CD4-positive, alpha-beta T cell treated with Interleukin-10 for 1 hour (primary cell): ENCODE data around the gene GSN.

Experiments
- DNase-seq: peaks from one replicate; pipeline ENCODE4 v3.0.0-alpha.2; 2020

The GSN gene

DNA sequence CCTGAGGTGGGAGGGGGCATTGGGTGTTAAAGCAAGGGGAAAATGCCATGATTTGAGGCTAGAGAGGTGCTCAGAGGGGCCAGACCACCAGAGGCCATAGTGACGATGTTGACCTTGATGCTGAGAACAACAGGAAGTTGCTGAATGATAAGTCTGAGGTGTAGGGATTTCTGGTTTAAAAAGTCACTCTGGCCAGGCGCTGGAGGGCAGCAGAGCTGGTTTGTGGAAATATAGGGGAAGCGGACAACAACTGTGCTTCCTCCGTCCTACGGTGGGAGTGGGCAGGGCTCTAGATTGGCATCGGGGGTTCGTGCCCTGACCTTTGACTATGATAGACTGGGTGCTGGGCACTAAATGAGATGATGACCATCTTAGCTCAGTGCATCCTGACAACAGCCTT, 57.4 kb downstream of the GSN start:
- DNase-seq = no peak

GRCh38 chr9:121326130-121326838, 58.3 kb downstream of the GSN start:
- DNase-seq = no peak

DNA sequence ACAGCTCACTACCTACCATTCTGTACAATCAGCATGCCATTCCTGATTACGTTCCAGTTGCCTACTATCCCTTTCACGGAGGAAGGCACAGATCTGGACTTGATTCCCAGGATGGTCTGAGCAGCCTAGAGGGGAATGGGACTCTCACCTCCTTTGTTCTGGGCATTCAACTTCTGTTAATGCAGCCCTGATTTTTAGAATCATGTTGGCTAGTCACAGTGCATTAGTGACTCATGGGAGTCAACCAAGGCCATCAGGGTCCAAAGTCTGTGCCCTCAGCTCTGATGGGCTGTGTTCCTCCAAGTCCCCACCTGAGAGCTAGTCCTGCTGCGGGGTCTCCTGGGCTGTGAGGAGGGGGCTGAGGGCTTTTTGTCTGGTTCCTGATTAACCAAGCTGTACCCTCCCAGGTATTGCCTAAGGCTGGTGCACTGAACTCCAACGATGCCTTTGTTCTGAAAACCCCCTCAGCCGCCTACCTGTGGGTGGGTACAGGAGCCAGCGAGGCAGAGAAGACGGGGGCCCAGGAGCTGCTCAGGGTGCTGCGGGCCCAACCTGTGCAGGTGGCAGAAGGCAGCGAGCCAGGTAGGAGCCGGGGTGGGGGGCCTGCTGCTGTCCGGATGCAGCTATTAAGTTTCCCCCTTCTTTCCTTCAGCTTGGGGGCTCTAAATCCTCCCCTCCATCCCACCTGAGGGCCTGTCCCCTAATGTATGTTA, 59.1 kb downstream of the GSN start:
- DNase-seq = no peak

DNA sequence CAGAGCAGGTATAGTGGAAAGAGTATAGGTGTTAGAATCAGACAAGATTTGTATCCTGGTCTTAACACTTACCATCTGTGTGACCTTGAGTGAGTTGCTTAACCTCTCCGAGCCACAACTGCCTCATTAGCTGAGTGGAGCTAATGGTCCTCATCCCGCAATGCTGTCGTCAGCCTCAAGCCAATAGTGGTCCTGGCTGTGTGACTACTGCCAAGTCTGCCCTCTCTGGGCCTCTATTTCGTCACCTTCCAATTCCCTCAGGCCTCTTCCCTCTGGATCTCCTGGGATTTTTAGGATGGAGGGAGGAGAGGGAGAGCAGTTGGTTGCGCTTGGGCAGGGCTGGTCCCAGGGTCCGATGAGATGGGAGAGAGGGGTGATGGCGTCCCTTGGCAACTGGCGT, 60.5 kb downstream of the GSN start:
- DNase-seq = no peak

DNA sequence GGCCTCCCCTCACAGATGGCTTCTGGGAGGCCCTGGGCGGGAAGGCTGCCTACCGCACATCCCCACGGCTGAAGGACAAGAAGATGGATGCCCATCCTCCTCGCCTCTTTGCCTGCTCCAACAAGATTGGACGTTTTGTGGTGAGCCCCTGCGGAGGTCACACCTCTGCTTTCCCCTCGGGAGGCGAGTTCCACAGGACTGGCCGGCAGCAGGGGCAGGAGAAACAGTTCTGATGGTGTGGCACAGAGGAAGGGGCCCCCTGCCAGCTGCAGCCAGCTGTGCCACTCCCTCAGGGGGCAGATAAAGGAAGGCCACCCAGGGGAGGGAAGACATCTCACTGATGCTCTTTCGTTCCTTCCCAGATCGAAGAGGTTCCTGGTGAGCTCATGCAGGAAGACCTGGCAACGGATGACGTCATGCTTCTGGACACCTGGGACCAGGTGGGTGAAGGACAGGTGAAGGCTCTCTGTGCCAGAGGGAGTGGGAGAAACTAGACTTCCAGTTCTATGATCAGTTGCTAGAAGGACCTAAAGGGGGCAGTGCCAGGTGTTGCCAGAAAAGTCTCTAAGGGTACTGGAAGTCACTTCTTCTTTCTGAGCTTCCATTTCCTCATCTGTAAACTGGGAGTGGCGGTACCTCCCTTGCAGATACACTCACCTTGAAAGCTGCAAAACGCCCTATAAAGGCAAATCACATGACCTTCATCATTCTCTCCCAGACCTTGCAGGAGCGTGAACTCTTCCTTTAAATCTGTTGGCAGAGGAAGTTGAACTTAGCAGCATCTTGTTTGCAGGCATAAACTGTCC, 61.1 kb downstream of the GSN start:
- DNase-seq = no peak

- DNase-seq = no peak
Observed at GRCh38 chr9:121331549-121331948, 63.6 kb downstream of the GSN start.

GRCh38 chr9:121331992-121332685, 64.2 kb downstream of the GSN start:
- DNase-seq = no peak

GRCh38 chr9:121333950-121334773, 66.2 kb downstream of the GSN start:
- DNase-seq = no peak

- DNase-seq = no peak
Observed at GRCh38 chr9:121336665-121337064, 68.7 kb downstream of the GSN start.

DNA sequence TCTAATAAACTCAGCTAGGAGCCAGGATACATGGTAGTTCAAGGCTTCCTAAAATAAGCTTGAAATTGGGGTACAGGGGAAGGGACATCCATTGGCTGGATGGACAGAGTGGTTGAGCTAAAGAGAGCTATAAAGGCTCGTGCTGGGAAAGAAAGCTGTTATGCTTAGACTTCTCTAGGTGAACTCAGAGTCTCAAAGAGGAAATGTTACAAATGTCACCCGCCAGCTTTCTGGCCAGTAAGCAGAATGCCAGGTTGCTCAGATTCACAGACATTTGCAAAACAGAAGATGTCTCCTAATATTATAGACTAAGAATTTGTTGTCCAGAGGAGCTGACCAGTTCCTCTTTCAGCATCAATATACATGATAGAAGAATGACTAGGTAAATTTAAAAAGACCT, 71.5 kb downstream of the GSN start:
- DNase-seq = no peak

DNA sequence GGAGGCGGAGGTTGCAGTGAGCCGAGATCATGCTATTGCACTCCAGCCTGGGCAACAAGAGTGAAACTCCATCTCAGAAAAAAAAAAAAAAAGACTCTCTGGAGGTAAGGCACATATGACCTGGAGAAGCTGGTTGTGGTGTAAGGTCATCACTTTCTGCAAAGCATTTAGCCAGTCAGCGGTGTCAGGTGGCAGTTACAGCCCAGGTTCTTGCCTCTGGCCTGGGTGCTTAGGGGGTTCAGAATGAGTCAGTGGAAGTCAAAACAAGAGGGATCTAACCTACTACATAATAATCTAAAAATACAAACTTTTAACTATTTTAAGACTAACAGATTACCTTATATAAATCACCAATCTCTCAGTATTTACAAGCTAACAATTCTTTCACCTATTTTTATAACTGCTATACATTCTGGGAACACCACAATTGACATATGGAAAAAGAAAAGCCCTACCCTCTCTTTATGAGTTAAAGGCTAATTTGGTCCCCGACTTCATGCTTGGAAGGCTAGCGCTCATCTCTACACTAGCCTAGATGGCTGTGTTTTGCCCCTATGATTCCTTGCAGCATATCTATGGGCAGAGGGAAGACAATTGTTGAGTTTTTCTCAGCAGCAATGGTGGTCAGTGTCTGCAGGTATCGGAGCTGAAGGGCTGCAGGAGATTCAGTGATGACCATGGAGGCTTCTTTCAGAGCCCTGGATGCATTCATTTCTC, 72.9 kb downstream of the GSN start:
- no peak for DNase-seq

- no peak for DNase-seq
Observed at GRCh38 chr9:121344184-121344583, 76.2 kb downstream of the GSN start.

GRCh38 chr9:121345070-121345469, 77.1 kb downstream of the GSN start:
- no peak for DNase-seq

- no peak for DNase-seq
Observed at GRCh38 chr9:121348221-121348620, 80.3 kb downstream of the GSN start.

- DNase-seq = no peak
Observed at GRCh38 chr9:121349009-121349408, 81.0 kb downstream of the GSN start.

DNA sequence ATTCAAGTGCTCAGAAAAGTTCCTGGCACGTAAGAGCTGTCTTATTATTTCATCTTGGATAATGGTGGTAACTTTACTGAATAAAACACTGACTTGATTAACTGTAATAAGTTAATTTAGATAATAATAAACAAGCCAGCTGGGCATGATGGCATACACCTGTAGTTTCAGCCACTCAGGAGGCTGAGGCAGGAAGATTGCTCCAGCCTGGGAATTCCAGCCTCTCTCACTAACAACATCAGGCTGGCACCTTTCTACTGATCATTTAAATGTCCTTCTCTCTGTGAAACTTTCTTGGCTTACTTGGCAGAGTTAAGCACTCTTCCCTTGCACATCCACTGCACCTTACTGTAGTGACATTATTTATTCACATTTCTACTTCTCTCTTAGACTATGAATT, 82.1 kb downstream of the GSN start:
- DNase-seq = no peak

DNA sequence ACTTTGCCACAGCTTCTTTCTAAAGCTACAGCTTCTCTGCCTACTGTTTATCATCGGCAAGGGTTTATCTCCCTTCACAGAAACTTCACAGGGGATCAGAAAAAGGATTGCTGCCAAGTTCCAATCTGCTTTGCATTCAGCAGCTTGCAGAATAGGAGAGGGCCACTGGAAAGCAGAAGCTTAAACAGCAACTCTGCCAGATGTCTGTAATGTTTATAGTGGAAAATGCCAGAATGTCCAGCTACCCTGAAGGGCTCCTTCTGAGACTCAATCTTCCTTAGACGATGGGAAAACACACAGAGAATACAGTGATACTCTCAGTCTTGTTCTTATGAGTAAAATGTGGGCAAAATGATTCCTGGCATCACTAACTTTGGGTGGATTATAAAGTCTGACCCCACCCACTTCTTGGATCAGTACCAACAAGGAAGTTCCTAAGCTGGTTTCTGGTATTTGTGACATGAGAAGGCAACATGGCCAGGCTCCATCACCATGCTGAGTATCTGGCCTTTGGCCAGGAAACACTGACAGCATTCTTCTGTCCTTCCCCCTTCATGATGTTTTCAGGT, 83.1 kb downstream of the GSN start:
- DNase-seq = no peak

GRCh38 chr9:121353241-121354061, 85.5 kb downstream of the GSN start:
- DNase-seq = peak; percentile 82

DNA sequence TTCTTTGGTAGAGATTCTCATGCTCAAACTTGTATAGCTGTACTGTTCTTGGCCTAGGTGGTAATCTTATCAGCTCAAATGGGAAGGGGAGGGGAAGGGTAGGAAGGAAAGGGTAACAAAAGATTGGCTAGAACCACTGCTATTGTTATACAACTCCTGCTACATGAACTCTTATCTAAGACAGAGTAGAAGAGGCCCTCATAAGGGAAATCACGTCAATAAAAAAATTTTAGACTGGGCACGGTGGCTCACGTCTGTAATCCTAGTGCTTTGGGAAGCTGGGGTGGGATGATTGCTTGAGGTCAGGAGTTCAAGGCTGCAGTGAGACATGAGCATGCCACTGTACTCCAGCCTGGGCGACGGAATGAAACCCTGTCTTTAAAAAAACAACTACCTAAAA, 86.2 kb downstream of the GSN start:
- no peak for DNase-seq

DNA sequence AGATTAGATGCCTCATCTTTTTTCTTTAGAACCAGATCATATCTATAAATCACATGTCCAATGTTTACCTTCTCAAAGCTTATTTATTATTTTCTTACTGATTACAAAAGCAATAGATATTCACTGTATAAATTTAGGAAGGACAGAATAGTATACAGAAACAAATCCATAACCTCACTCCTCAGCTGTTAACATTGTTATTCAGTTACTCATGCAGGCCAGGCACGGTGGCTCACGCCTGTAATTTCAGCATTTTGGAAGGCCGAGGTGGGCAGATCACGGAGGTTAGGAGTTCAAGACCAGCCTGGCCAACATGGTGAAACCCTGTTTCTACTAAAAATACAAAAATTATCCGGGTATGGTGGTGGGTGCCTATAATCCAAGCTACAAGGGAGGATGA, 86.8 kb downstream of the GSN start:
- DNase-seq = no peak
